DMS114 treated with DMSO at 0.1 percent for 48 hours (cell line): ENCODE data around the gene ANO7.

Source experiments
- DNase-seq: peaks from one replicate; lab custom pipeline; 2025; ENCODE audit not compliant: unreplicated experiment; lab: John Stamatoyannopoulos, UW

The ANO7 gene

DNA sequence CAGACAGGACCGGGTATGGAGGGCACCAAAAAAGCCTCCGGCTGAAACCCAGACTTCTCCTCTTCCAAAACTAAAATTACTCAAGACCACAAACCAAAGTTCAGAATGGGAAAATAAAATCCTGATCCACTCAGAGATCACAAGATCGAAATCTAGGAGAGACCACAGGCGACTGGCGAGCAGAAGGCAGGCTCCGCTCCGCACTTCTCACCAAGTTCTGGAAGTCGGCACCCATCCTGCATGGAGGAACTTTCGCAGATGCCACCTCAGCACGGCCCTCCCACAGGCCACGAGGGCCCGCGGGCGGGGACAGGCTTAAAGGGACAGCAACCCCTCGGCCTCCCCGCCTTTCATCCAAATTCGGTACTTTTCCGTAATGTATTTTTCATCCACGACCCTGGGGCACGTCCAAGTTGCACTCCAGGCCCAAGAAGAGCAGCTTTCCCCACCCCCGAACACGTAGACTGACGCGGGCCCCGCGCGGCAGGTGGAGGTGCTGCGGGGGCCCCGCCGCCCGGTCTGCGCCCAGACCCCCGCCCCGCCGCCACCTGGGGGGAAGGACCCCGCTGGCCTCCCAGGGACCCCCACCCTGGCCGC, 83.3 kb downstream of the ANO7 start:
- peak; percentile 34 for DNase-seq

DNA sequence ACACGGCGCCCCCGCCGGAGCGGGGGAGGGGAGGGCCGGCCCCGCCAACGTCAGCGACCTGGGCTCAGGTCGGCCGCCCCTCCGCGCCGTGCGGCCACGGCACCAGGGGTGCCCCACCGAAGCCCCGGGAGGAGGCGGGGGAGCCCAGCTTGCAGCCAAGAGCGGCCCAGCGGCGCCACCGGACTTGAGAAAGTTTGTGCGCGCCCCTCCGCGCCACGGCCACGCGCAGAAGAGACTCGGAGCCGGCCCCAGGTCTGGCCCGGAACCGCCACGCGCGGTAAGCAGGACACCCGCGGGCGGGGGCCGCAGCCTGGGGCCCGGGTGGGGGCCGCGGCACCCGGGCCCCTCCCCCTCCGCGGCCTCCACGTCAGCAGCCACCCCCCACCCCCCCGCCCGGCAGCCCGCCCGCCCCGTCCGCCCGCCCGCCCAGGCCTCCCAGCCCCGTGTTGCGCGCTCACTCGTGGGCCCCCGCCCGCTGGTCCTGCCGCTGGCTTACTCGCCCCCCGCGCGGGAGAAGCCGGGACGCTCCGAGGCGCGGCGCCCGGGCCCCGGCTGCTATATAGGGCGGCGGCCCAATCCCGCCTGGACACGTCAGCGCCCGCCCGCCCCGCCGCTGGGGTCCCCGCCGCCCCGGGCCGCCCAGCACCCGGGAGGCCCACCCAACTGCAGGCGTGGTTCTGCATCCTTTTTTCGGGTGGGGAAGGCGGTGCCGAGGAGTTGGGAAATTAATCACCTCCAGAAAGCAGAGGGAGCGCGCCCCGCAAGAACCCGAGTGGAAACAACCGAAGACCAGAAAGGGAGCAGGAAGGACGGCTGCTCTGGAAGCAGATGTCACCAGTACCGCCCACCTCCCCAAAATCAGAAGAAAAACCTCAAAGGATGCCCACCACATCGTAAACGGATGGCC, 84.1 kb downstream of the ANO7 start:
- peak; percentile 27 for DNase-seq

GRCh38 chr2:241273210-241274020, 84.9 kb downstream of the ANO7 start:
- no peak for DNase-seq

- DNase-seq: no peak
Observed at GRCh38 chr2:241274127-241274526, 85.7 kb downstream of the ANO7 start.
